SK-N-DZ (cell line): ENCODE data around the gene TMCC1.
"Not testable (repeated sequence)": the region's sequence is repeated elsewhere in the genome, so short reads cannot be mapped to it uniquely, and the experiment has no call there.

Experiments used
- DNase-seq: peaks from one replicate; pipeline ENCODE4 v3.0.0-alpha.2; 2015; ENCODE audit warnings: low spot score

The TMCC1 gene

GRCh38 chr3:129773691-129774663 lies 119.5 kb downstream of the TMCC1 start:
- no peak for DNase-seq

GRCh38 chr3:129770604-129771003 lies 122.9 kb downstream of the TMCC1 start:
- DNase-seq, result no peak

GRCh38 chr3:129769616-129770015 lies 123.9 kb downstream of the TMCC1 start:
- no peak for DNase-seq

GRCh38 chr3:129768728-129769127 lies 124.8 kb downstream of the TMCC1 start:
- peak; percentile 6 for DNase-seq

GRCh38 chr3:129766135-129766534 lies 127.4 kb downstream of the TMCC1 start:
- no peak for DNase-seq

- no peak for DNase-seq
These were observed 129.4 kb downstream of the TMCC1 start for GRCh38 chr3:129764090-129764489.

- DNase-seq, result no peak
These were observed 134.7 kb downstream of the TMCC1 start for GRCh38 chr3:129758785-129759320.

- DNase-seq, result no peak
These were observed 135.2 kb downstream of the TMCC1 start for GRCh38 chr3:129758306-129758705.

GRCh38 chr3:129756871-129757270 lies 136.6 kb downstream of the TMCC1 start:
- no peak for DNase-seq

GRCh38 chr3:129751105-129751504 lies 142.4 kb downstream of the TMCC1 start:
- not testable (repeated sequence) for DNase-seq

- no peak for DNase-seq
These were observed 143.8 kb downstream of the TMCC1 start for GRCh38 chr3:129749692-129750091.

GRCh38 chr3:129747992-129748391 lies 145.5 kb downstream of the TMCC1 start:
- no peak for DNase-seq

- no peak for DNase-seq
These were observed 146.4 kb downstream of the TMCC1 start for GRCh38 chr3:129747136-129747535.

GRCh38 chr3:129746629-129747028 lies 146.9 kb downstream of the TMCC1 start:
- no peak for DNase-seq

GRCh38 chr3:129745253-129745652 lies 148.3 kb downstream of the TMCC1 start:
- no peak for DNase-seq

GRCh38 chr3:129741794-129742193 lies 151.7 kb downstream of the TMCC1 start:
- no peak for DNase-seq

- no peak for DNase-seq
These were observed 153.4 kb downstream of the TMCC1 start for GRCh38 chr3:129740090-129740489.

GRCh38 chr3:129739634-129740033 lies 153.9 kb downstream of the TMCC1 start:
- DNase-seq, result no peak

- DNase-seq, result no peak
These were observed 155.3 kb downstream of the TMCC1 start for GRCh38 chr3:129738172-129738571.

GRCh38 chr3:129736070-129736469 lies 157.4 kb downstream of the TMCC1 start:
- no peak for DNase-seq

- no peak for DNase-seq
These were observed 157.9 kb downstream of the TMCC1 start for GRCh38 chr3:129735638-129736037.

GRCh38 chr3:129734449-129734848 lies 159.1 kb downstream of the TMCC1 start:
- no peak for DNase-seq
